NCI-H526 (cell line): ENCODE data around the gene CST4.
"Not testable (repeated sequence)": the region's sequence is repeated elsewhere in the genome, so short reads cannot be mapped to it uniquely, and the experiment has no call there.

Experiments
- DNase-seq, 2 experiments: peaks; one replicate each; lab custom pipeline; 2025; lab: John Stamatoyannopoulos, UW

The CST4 gene

DNA sequence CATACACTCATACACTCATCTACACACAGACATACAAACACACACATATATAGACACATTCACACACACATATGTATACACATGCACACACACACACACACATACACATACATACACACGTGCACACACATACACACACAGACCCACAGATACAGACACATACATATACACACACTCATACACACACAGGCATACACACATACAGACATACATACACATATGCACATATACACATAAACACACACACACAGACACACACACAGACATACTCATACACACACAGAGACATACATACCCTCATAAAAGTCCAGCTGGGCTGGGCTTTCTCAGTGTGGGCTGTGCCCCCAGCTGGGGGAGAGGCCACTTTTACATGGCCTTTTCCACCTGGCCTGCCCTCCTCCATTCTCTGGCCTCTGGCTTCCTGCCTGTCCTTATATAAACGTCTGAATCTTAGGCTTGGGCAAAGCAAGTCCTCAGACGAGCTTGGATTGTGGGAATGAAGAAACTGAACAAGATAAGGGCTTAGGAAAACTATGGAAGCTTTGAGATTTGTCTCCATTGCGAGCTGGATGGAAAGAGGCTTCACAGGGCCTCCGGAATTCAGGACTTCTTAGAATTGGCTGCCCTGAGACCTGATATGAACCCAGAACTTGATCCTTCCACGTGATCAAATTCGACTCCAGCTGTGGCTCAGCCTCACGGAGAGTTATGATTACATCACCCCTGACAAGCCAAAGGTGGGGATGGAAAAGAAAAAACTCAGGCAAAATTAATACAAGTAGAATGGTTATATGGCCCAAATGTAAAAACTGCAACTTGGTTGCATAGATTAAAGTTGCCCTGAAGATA is 28.6 kb downstream of the CST4 start:
- no peak for DNase-seq

DNA sequence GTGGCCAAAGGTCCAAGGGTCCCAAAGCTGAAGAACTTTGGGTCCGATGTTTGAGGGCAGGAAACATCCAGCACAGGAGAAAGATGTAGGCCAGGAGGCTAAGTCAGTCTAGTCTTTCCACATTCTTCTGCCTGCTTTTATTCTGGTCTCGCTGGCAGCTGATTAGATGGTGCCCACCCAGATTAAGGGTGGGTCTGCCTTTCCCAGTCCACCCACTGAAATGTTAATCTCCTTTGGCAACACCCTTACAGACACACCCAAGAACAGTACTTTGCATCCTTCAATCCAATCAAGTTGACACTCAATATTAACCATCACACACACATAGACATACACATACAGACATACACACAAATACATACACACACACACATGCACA is 29.2 kb downstream of the CST4 start:
- not testable (repeated sequence) for DNase-seq

DNA sequence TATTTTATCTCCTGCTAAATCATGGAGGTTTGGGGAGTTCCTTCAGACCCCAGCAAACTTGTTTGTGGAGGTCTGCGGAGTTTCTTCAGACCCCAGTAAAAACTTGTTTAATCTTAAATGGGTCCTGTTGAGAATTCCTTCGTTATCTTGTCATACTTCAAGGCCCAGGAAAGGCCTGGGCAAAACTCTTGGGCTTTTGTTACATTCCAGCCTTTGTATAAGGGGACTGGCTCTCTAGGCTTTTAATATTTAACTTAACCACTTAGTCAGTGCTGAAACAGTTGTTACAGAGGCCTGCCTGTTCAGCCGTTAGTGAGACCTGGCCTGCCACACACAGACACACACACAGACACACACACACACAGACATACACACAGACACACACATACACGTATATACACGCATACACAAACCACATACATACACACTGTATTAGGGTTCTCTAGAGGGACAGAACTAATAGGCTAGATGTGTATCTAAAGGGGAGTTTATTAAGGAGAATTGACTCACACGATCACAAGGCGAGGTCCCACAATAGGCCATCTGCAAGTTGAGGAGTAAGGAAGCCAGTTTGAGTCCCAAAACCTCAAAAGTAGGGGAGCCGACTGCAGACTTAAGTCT is 29.7 kb downstream of the CST4 start:
- DNase-seq = no peak

DNA sequence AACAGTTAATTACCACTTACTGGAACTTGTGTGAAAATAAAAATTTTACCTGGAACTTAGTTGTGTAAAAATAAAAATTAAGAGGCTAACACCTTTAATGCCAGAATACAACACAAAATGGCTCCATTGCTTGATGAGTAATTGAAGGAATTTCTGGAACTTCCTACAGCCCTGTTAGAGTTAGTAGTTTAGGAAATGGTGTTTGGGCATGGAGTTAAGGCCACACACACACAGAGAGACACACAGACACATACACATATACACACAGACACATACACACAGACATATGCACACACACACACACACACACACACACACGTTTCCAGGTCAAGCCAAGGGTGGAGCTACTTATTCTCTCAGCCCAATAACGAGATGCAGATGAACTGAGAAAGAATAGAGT is 30.5 kb downstream of the CST4 start:
- no peak for DNase-seq

DNA sequence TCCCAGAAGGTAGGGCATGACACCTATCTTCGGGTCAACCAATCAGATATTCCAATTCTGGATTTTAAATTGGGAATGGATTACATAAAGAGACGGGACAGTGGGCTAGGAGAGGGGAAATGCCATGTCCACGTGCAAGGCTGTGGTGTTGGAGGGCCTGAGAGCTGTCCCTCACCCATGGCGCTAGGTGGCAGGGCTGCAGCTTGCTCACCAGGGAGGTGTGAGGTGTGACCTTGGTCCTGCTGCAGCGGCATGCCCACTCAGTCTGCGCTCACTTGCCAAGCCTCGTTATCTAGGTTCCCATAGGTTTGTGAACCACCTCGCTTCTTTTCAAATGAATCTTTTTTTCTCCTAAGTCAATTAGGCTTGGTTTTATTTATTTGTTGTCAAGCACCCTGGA is 31.6 kb downstream of the CST4 start:
- DNase-seq = no peak

DNA sequence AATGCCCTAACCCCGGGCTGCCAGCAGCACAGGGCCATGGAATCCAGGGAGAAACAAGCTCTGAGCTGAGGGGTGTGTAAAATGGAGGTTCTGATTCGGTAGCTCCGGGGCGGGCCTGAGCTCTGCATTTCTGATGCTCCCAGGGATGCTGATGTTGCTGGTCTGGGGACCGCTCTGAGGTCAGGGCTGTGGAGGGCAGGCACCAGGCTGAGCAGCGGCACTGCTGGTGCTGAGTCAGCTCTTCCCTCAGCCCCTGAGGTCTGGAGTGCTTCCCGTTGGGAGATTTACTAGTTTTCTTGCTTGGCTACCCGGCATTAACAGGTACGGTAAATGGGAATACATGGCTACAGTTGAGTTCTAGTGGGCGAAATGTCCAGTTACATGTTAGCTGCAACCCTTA is 32.5 kb downstream of the CST4 start:
- no peak for DNase-seq

DNA sequence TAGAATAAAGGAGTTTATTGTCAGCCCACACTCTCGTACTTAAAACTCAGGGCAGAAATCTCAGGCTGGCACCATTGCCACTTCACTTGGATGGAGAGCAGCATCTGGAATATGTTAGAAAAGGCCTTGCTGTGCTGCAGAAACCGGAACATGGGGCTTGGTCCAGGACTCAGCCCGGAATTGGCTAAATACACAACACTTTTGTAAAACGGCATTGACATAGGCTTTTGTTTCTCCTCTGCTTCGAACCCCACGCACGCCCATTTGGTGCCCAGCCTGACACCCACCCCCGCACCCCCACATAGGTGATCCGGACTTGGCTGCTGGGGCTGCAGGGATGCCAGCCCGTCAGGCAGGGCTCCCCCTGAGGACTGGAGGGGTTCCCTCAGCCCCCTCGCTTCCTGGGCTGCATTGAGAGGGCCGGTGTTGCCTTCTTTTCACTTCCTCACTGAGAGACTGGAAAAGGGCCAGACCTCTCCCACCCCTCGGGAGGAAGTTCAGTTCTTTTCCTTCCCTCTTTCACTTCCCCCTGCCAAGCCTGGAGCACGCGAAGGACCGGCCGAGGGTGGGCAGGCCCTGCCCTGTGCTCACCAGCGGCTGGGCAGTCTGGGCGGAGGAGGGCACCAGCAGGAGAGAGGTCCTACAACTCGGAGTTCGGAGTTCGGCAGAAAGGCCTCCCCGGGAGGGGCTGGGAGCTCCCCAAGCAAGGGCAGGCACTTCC is 33.2 kb downstream of the CST4 start:
- no peak for DNase-seq

DNA sequence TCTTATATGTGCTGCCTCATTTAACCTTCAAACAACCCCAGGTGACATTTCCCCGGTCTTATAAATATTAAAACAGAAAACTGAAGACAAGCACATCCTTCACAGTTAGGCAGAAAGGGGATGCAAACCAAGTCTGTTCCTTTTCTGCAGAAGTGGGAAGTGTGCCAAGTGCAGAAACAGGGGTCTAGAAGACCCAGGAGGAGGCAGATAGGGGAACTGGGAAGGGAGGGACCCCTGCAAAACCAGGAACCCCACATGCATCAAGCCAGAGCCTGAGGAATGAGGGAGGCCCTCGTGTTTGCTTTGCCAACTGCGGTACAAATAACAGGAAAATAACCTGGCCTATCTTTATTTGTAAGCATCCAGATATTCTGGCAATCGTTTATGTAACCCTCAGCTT is 34.1 kb downstream of the CST4 start:
- no peak for DNase-seq

DNA sequence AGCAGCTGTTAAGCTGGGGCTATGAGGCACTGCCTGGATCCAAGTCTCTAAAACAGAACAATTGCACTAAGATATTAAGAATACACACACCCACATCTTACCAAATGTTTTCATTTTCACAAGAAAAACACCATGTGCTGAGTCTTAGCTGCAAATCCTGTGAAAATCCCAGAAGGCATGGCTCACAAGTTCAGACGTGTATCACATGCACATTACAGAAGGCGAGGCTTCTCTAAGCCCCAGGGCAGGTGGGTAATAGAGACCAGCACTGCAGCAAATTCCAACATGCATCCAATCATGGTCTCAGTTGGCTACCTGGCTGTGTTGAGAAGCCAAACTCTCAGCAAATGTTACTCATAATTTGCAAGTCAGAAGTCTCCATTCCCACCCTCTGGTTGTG is 34.8 kb downstream of the CST4 start:
- DNase-seq = no peak

DNA sequence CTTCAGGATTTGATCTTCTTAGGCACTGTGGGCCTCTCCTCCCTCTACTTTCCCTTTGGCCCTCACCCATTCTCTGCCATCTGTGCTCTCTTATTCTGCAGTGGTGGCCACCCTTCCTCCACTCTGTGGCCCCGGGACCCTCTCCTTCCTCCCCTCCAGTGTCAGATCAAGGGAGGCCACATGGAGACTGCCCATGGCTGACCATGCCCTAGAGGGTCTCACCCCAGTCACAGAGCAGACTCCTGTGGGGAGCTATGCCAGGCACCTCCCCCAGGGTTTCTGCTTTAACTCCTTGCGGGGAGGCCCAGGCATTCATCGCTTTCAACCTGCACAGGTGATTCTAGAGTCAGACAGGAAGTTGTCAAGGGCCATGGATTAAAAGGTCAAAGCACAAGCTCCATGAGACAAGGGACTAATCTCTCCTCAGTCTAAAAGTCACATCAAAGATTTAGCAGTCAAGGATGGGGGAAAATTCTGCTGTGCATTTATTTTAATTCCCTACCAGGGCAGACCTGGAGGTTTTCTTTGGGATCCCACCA is 35.4 kb downstream of the CST4 start:
- no peak for DNase-seq

DNA sequence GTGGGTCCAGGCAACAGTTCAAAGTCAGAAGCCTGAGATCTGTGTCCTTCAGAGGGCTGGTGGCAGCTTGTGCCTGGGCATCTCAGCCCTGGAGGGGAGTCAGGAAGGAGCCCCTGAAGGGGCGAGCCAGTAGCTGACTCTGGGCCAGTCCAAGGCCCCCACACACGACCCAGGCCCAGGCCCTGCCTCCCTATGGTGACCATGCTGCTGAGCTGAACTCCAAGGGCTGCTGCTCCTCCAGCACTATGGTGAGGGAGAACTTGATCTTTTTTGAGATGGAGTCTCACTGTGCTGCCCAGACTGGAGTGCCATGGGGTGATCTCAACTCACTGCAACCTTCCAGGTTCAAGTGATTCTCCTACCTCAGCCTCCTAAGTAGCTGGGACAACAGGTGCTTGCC is 35.9 kb downstream of the CST4 start:
- no peak for DNase-seq

DNA sequence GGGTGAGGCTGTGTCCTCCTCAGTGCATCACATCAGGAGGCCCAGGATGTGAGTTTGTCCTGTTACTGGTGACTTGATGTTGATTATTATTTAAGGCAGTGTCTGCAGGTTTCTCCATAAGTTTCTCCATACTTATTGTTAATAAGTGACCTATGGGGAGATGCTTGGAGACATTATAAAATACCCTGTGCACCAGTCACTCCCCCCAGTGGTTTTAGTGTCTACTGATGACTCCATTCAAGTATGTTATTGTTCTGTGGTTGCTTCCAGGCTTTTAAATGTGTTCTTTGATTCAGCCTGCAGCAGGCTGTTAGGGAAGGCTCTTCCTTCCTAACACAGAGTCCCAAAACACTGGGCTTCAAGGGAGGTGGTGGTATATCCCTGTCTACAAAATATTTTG is 36.5 kb downstream of the CST4 start:
- no peak for DNase-seq

DNA sequence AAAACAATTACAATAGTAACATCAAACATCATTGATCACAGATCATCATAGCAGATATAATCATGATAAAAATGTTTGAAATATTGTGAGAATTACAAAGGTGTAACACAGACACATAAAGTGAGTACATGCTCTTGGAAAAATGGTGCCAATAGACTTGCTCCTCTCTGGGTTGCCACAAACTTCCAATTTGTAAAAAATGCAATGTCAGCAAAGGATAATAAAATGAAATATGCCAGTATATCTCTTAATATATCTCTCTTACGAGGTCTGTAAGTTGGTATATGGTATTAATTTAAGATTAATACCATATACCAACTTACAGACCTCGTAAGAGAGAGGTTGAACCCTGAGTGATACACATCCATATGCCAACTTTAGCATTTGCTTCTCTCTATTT is 37.7 kb downstream of the CST4 start:
- no peak for DNase-seq

DNA sequence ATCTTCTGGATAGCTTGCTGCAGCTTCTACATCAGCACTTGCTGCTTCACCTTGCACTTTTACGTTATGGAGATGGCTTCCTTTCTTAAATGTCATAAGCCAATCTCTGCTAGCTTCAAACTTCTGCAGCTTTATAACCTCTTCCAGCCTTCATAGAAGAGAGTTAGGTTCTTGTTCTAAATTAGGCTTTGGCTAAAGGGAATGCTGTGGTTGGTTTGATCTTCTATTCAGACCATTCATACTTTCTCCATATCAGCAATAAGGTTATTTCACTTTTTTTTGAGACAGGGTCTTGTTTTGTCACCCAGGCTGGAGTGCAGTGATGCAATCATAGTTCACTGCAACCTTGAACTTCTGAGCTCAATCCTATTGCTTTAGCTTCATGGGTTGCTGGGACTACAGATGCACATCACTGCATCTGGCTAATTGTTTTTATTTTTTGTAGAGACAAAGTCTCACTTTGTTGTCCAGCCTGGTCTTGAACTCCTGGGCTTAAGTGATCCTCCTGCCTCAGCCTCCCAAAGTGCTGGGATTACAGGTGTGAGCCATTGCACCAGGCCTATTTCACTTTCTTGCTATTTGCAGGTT is 38.9 kb downstream of the CST4 start:
- DNase-seq = no peak

DNA sequence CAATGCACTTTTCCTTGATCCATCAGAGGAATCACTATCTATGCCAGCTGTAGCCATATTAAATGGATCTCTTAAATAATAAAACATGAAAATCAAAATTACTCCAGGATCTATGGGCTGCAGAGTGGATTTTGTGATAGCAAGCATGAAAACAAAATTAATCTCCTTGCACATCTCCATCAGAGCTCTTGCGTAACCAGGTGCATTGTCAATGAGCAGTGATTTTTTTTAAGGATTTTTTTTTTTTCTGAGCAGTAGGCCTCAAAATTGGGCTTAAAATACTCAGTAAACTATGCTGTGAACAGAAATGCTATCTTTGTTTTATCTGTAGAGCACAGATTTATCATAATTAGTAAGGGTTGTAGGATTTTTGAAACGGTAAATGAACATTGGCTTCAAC is 39.6 kb downstream of the CST4 start:
- DNase-seq = no peak

DNA sequence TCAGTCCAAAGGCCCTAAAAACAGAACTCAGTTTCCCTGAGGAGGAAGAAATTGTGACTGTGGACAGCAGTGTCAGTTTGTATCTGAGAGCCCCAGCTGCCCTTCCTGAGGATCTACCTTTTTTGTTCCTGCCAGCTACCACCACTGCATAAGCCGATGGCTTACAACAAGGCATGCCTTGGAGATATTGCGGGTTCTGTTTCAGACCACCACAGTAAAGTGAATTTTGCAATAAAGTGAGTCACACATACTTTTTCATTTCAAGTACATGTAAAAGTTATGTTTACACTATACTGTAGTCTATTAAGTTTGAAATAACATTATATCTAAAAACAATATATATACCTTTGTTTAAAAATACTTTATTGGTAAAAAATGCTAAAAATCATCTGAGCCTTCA is 41.5 kb downstream of the CST4 start:
- no peak for DNase-seq

DNA sequence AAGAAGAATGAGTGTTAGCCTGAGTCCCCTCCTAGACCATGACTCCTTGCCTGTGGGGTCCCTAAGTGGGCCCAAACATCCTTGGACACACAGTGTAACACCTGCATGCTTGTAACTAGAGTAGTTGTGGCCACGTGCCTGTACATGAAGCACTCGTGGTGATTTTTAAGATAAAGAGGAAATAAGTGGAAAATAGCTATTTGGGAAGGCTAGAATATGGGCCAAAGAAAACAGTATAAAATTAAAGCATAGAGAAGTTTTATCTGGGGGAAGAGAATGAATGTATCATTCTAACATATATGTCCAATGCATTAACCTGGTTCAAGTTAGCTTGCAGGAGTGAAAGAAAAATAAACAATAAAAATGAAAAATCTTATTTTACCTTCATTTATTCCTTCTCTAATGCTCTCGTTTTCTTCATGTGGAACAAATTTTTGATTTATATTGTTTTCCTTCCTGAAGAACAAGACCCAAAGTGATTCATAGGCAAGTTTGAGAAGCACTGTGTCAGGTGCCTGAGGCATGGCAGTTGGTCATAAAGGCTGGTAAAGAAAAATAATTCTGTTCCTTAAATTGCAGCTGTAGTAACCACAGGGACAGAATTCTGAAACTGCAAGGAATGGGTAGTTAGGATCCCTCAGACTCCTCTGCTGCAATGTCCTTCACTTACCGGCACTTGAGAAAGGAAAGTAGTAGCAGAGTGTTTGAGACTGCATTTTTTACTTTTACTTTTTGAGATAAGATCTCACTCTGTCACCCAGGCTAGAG is 42.5 kb downstream of the CST4 start:
- DNase-seq = no peak

DNA sequence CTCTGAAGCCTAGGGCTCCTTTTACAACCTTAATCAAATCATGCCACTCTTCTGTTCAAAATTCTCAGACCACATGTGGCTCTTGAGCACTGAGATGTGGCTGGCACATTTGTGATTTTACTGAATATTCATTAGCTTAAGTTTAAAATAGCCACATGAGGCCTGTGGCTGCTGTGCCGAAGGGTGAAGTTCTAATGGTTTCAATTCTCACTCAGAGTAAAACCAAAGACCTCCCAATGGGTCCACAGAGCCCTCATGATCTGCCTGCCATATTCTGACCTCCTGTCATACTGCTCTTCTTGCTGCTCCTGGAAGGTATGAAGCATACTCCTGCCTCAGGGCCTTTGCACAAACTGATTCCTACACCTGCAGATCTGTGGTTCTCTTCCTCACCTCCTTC is 43.3 kb downstream of the CST4 start:
- DNase-seq = no peak

DNA sequence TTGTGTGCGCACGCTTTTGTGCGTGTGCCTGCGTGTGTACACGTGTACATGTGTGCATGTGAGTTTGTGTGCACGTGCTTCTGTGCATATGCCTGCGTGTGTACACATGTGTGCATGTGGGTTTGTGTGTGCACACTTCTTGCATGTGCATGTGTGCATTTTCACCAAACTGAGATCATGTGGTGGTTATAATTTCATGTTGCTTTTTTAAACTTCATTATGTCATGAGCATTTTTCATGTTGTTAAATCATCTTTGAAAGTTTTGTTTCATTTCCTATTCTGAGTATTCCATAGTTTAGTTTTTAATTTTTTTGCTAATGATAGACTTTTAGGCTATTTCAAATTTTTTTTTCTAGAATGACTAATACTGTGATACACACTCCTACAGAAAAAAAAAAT is 44.7 kb downstream of the CST4 start:
- no peak for DNase-seq

DNA sequence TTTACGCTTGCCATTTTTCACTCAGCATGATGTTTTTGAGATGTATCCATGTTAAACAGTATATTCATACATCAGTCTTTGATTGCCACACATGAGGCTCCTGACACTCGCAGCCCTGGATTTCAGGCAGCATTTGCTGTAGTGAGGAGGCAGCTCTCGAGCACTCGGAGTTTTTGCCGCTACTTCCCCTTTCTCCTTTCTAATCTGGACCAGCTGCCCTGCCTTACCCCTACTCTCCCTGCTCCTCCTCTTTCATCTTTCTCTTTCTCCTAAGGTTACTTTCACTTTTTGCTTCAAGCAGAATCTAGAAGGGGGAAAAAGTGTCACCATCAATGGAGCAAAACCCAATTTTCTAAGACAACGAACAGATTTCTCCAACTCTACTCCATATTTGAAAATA is 45.2 kb downstream of the CST4 start:
- DNase-seq = no peak

DNA sequence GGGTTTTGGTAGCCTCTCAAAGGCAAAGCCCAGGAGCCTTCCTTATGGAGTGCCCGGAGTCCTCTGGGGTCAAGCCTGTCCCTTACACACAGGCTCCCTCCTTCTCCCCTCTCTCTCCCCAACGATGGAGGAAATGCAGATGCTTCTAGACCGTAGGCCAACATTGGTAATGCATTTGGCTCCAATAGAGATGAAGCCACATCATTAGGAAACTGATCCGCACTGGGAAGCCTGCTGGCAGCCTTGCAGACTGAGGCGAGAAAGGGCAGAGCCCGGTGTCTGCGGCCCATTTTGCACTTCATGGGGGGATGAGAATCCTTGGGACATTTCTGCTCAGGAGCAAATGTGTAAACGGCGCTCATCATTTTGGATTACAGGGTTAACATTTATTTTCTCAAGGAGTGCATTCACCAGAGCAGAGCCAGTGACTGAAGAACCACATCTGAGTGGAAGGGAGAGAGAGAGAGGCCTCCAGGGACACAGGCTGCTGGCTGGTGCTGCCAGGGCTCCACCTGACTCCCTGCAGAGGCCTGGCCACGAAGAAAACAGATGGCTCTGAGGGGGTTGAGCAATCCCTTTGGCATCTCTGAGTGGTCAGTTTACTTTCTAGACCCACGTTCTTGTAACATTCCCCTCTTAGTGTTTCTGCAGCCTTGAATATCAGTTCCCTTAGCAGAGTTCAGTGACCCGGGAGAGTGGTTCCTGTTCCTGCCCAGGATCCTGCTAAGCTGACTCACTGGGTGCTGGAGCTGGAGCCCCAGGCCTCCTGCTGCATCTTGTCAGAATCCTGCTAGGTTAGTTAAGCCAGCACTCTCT is 46.7 kb downstream of the CST4 start:
- no peak for DNase-seq
